ENCODE data around the gene CPLANE2. TPM values are rescaled to one million over a fixed set of nuclear protein-coding genes. Genes with fewer than 3 reads are reported as not detected.

Gene CPLANE2
- total RNA-seq = 10 to 100 TPM in 2 of 4 donors, 1 to 10 TPM in 2; 6.0 to 17.2 (median 10.4) TPM

- WGBS, 2 donors = 2 to 3% methylated on average over 50 to 57 of the region's 57 CpGs
- intact Hi-C loops (cut with DNase I; ENCODE audit: low total_unique reads) = no loop called here
- DNase-seq (ENCODE audit: low spot score in 2 of 2) = peak; percentile 92 to 99
- TF ChIP-seq POLR2A (IDR thresholded peaks at IDR 0.05) = no peak
- no peak for TF ChIP-seq CTCF (IDR thresholded peaks at IDR 0.05)
- peak within 1 kb of the TSS; percentile 57 for H3K4me3 ChIP-seq (ENCODE audit: low read depth, poor library complexity, severe bottlenecking)
These were observed at the start of gene CPLANE2 for GRCh38 chr1:16236511-16237342. CPLANE2 (minus strand) TSS chr1:16237183; CDS start chr1:16236742, 441 bp downstream.

GRCh38 chr1:16286122-16286521 lies 49.1 kb upstream of the CPLANE2 start:
- TF ChIP-seq CTCF (IDR thresholded peaks at IDR 0.05) (no peak), POLR2A (IDR thresholded peaks at IDR 0.05) (no peak)
- intact Hi-C loops (cut with DNase I; ENCODE audit: low total_unique reads) = no loop called here
- H3K4me3 ChIP-seq (ENCODE audit: low read depth, poor library complexity, severe bottlenecking) = no peak overlapping the region
- DNase-seq (ENCODE audit: low spot score in 2 of 2) = peak in 1 of 2 donors; percentile 25
- WGBS, 2 donors = 87 to 97% methylated on average over 4 of the region's 4 CpGs

GRCh38 chr1:16281765-16282164 lies 44.8 kb upstream of the CPLANE2 start:
- no peak for DNase-seq (ENCODE audit: low spot score in 2 of 2)
- H3K4me3 ChIP-seq (ENCODE audit: low read depth, poor library complexity, severe bottlenecking) = no peak overlapping the region
- WGBS, 2 donors = 91 to 96% methylated on average over 2 of the region's 2 CpGs
- intact Hi-C loops (cut with DNase I; ENCODE audit: low total_unique reads) = no loop called here
- TF ChIP-seq POLR2A (IDR thresholded peaks at IDR 0.05) (no peak), CTCF (IDR thresholded peaks at IDR 0.05) (no peak)

GRCh38 chr1:16279186-16279585 lies 42.2 kb upstream of the CPLANE2 start:
- DNase-seq (ENCODE audit: low spot score in 2 of 2) = no peak
- TF ChIP-seq POLR2A (IDR thresholded peaks at IDR 0.05) (no peak), CTCF (IDR thresholded peaks at IDR 0.05) (no peak)
- no peak overlapping the region for H3K4me3 ChIP-seq (ENCODE audit: low read depth, poor library complexity, severe bottlenecking)
- intact Hi-C loops (cut with DNase I; ENCODE audit: low total_unique reads) = no loop called here
- WGBS, 2 donors = 70 to 78% methylated on average over 2 of the region's 2 CpGs

- 89 to 93% methylated on average over 6 of the region's 6 CpGs for WGBS, 2 donors
- intact Hi-C loops (cut with DNase I; ENCODE audit: low total_unique reads) = no loop called here
- no peak for DNase-seq (ENCODE audit: low spot score in 2 of 2)
- TF ChIP-seq POLR2A (IDR thresholded peaks at IDR 0.05) (no peak), CTCF (IDR thresholded peaks at IDR 0.05) (no peak)
- H3K4me3 ChIP-seq (ENCODE audit: low read depth, poor library complexity, severe bottlenecking) = no peak overlapping the region
These were observed 39.5 kb upstream of the CPLANE2 start for GRCh38 chr1:16276302-16277030.
